Natural killer cell (primary cell): ENCODE data around the gene POLR2I. TPM values are rescaled to one million over a fixed set of nuclear protein-coding genes. Genes with fewer than 3 reads are reported as not detected.
A peak's percentile ranks its signal among the peaks of the same experiment; 100 is the strongest.

ENCODE experiments used
- ATAC-seq, 3 donors: fragments of 150-1000 bp in 2 of 3; fragments of 200-7000 bp in 1 of 3; cut with Tn5 transposase; 1 replicate in 1 of 3; 2 replicates in 2 of 3; pipeline ENCODE4 v1.10.0; 2021; ENCODE audit warnings: mild to moderate bottlenecking in 2 of 3, moderate library complexity in 2 of 3
- DNase-seq, 2 donors: peaks; one replicate each; pipeline versions ENCODE4 v3.0.0 to v3.0.0-alpha.2; 2013 to 2021; ENCODE audit warnings: mixed read lengths in 1 of 2
- H3K27ac ChIP-seq: one replicate; pipeline ENCODE4 v1.5.1; 2013; ENCODE audit warnings: mild to moderate bottlenecking, low read length
- H3K27me3 ChIP-seq: one replicate; pipeline ENCODE4 v1.6.1; 2013; ENCODE audit warnings: low read length; ENCODE audit not compliant: control insufficient read depth, insufficient read depth
- H3K36me3 ChIP-seq: one replicate; pipeline ENCODE4 v1.6.1; 2013; ENCODE audit warnings: low read length; ENCODE audit not compliant: control insufficient read depth, insufficient read depth
- H3K4me1 ChIP-seq: one replicate; pipeline ENCODE4 v1.6.1; 2013; ENCODE audit warnings: low read length; ENCODE audit not compliant: control insufficient read depth, insufficient read depth
- H3K4me3 ChIP-seq: one replicate; pipeline ENCODE4 v1.5.1; 2013; ENCODE audit warnings: low read length
- H3K9me3 ChIP-seq: one replicate; pipeline ENCODE4 v1.6.1; 2013; ENCODE audit warnings: low read length; ENCODE audit not compliant: control insufficient read depth, insufficient read depth
- H3K27ac Mint-ChIP-seq, 2 donors: one replicate each; pipeline ENCODE4 v1.8.0; 2022; ENCODE audit warnings: mild to moderate bottlenecking in 2 of 2, mixed read lengths in 2 of 2, moderate library complexity in 1 of 2
- H3K27me3 Mint-ChIP-seq, 2 donors: one replicate each; pipeline ENCODE4 v1.8.0; 2022; ENCODE audit warnings: low read depth in 2 of 2, mixed read lengths in 2 of 2
- H3K36me3 Mint-ChIP-seq: one replicate; pipeline ENCODE4 v1.8.0; 2022; ENCODE audit warnings: mixed read lengths
- H3K4me1 Mint-ChIP-seq, 2 donors: one replicate each; pipeline ENCODE4 v1.8.0; 2022; ENCODE audit warnings: mixed read lengths in 2 of 2
- H3K4me3 Mint-ChIP-seq: one replicate; pipeline ENCODE4 v1.8.0; 2022; ENCODE audit warnings: mild to moderate bottlenecking, moderate library complexity, mixed read lengths
- H3K9me3 Mint-ChIP-seq, 2 donors: one replicate each; pipeline ENCODE4 v1.8.0; 2022; ENCODE audit warnings: mixed read lengths in 2 of 2
- WGBS: methylation state at CpG from one replicate; pipeline ENCODE4 v1.1.7; 2013; ENCODE audit warnings: missing lambda C conversion rate; ENCODE audit not compliant: insufficient coverage; 5-methylcytosine and 5-hydroxymethylcytosine counted together
- intact Hi-C: fragments of 100-400 bp; cut with micrococcal nuclease; formaldehyde crosslinking; loops from one replicate; pipeline ENCODE4 v1.14.2; 2022
- total RNA-seq, 4 donors: library from RNA; stranded (reverse); fragments of 120-200 nt in 1 of 4; gene quantifications; one replicate each; pipeline versions ENCODE4 v1.2.3 to v1.2.4, GENCODE V29; 2013 to 2022
- TF ChIP-seq, protein P1 (sequence below): fragments of 200-600 bp; IDR thresholded peaks from one replicate; pipeline ENCODE4 v1.8.0; 2022; ENCODE audit warnings: antibody characterized with exemption

The POLR2I gene
- total RNA-seq, 3 donors from 2014 or later (not counting 1 experiment from before 2014, with no cell fraction given) = 26.6 to 33.4 (median 31.8) TPM

DNA sequence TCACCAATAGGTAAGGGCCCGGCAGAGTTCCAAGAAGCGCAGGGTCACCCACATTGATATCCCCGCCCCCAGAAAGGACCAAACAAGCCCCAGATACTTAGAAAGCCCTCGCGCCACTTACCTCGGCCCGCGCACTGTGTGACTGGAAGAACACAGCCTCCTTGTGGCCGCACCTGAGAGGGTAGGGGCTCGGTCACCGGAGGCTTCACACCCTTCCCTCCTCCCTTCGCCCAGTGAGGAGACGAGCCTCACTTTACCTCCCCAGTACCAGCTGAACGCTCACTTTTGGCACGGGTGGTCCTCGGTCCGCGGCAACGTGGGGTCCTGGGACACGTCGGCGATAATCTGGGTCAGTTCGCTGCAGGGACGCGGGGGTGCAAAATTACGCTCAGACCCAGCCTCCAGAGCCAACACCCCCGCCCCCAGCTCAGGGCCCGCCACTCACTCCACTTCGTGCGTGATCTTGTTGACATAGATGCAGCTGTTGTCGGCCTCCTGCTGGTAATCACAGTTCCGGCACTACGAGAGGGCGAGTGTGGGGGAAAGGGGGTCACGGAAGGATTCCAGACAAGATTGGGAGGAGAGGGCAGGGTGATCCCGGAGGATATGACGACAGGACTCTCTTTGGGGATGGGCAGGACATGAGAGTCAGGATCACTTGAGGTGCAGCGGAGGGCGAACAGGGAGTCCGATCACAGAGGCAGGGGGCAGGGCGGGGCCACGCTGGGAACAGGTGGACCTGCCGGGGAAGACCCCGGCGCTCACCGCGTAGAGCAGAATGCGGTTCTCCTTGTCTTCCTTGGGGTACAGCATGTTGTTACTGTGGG is 568 bp downstream of the POLR2I start:
- ATAC-seq (no peak), DNase-seq (peak in 1 of 2 donors; percentile 43)
- Histone ChIP-seq H3K27ac (peak overlapping the region; percentile 93), H3K4me1 (peaks cover 29% of the 10 kb centered on the region), H3K9me3 (no peaks in the 10 kb centered on the region), H3K27me3 (no peaks in the 10 kb centered on the region), H3K36me3 (peaks cover 27% of the 10 kb centered on the region), H3K4me3 (peak overlapping the region; percentile 78)
- peaks cover 31 to 51% of the 10 kb centered on the region in 2 donors for H3K4me1 Mint-ChIP-seq
- H3K27ac Mint-ChIP-seq = peak overlapping the region; percentile 95 to 99
- TF ChIP-seq, protein P1, sequence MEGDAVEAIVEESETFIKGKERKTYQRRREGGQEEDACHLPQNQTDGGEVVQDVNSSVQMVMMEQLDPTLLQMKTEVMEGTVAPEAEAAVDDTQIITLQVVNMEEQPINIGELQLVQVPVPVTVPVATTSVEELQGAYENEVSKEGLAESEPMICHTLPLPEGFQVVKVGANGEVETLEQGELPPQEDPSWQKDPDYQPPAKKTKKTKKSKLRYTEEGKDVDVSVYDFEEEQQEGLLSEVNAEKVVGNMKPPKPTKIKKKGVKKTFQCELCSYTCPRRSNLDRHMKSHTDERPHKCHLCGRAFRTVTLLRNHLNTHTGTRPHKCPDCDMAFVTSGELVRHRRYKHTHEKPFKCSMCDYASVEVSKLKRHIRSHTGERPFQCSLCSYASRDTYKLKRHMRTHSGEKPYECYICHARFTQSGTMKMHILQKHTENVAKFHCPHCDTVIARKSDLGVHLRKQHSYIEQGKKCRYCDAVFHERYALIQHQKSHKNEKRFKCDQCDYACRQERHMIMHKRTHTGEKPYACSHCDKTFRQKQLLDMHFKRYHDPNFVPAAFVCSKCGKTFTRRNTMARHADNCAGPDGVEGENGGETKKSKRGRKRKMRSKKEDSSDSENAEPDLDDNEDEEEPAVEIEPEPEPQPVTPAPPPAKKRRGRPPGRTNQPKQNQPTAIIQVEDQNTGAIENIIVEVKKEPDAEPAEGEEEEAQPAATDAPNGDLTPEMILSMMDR = no peak
- H3K4me3 Mint-ChIP-seq = peak overlapping the region; percentile 90
- 16% methylated on average over 48 of the region's 48 CpGs for WGBS
- intact Hi-C loops = loop anchor here (10.0 kb wide), 1 partner anchor 119 kb away; the partner anchor contains the start of gene SDHAF1
- H3K27me3 Mint-ChIP-seq = no peaks in the 10 kb centered on the region
- no peaks in the 10 kb centered on the region for H3K36me3 Mint-ChIP-seq
- no peaks in the 10 kb centered on the region for H3K9me3 Mint-ChIP-seq

DNA sequence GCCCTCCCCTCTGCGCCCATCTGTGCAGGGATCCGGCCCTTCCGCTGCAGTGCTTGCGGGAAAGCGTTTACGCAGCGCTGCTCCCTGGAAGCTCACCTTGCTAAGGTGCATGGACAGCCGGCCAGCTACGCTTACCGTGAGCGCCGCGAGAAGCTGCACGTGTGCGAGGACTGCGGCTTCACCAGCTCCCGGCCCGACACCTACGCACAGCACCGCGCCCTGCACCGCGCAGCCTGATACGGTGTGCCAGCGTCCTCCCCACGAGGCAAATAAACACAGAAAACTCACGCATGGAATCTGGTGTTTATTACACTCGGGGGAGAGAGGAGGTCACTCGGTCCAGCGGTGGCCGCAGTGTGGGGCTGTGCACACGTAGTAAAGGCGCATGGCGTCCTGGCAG is 1.2 kb downstream of the POLR2I start:
- Mint-ChIP-seq H3K4me3 (peak overlapping the region; percentile 90), H3K9me3 (no peaks in the 10 kb centered on the region), H3K36me3 (no peaks in the 10 kb centered on the region), H3K27me3 (no peaks in the 10 kb centered on the region), H3K4me1 (peaks cover 31 to 51% of the 10 kb centered on the region in 2 donors), H3K27ac (peak overlapping the region; percentile 95 to 99)
- DNase-seq (no peak), ATAC-seq (no peak)
- Histone ChIP-seq H3K27ac (no peak overlapping the region), H3K9me3 (no peaks in the 10 kb centered on the region), H3K4me3 (no peak overlapping the region), H3K27me3 (no peaks in the 10 kb centered on the region), H3K4me1 (peaks cover 29% of the 10 kb centered on the region), H3K36me3 (peaks cover 21% of the 10 kb centered on the region)
- TF ChIP-seq, protein P1 = no peak
- intact Hi-C loops = loop anchor here (10.0 kb wide), 1 partner anchor 119 kb away; the partner anchor contains the start of gene SDHAF1
- 97% methylated on average over 34 of the region's 34 CpGs for WGBS

DNA sequence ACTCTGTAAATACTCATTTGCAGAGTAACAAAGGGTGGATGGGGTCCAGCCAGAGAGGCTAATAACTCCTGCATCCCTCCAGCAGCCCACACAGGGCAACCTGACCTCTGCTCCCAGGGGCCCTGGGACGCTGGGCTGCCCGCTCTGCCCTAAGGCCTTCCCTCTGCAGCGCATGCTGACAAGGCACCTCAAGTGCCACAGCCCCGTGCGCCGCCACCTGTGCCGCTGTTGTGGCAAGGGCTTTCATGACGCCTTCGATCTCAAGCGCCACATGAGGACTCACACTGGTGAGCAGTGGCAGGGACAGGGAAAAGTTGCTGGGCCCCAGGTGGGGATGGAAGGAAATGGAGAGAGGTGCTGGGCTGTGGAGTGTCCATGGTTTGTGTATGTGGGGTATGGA is 2.0 kb downstream of the POLR2I start:
- Mint-ChIP-seq H3K36me3 (no peaks in the 10 kb centered on the region), H3K27me3 (no peaks in the 10 kb centered on the region), H3K9me3 (no peaks in the 10 kb centered on the region), H3K4me1 (peaks cover 31 to 46% of the 10 kb centered on the region in 2 donors), H3K4me3 (peak overlapping the region; percentile 90), H3K27ac (peak overlapping the region; percentile 95 to 99)
- ATAC-seq (no peak), DNase-seq (no peak)
- H3K27me3 ChIP-seq = no peaks in the 10 kb centered on the region
- TF ChIP-seq, protein P1 = no peak
- peaks cover 29% of the 10 kb centered on the region for H3K4me1 ChIP-seq
- no peak overlapping the region for H3K4me3 ChIP-seq
- WGBS = 98% methylated on average over 10 of the region's 10 CpGs
- no peaks in the 10 kb centered on the region for H3K9me3 ChIP-seq
- H3K27ac ChIP-seq = no peak overlapping the region
- H3K36me3 ChIP-seq = peaks cover 17% of the 10 kb centered on the region
- intact Hi-C loops = loop anchor here (10.0 kb wide), 1 partner anchor 118 kb away; the partner anchor contains the start of gene SDHAF1
